ENCODE results near the gene TLNRD1.

DNA sequence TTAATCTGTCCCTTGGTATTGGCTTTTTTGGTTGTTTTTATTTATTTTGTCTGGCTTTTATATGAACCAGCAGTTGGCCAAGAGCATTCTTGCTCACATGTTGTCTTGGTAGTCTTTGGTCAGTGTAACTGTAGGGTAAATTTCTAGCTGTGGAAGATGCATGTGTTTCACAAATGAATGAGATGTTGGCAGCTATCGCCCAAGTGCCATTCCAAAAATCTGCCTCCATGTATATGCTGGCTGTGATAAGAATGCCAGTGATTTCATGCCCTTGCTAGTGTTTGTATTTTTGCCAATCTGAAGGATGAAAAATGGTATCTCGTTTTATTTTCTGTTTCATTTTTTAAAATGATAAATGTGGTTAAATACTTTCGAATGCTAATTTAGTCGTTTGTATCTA lies 50.1 kb downstream of the TLNRD1 start:
- TF ChIP-seq POLR2A (IDR thresholded peaks at IDR 0.05): no peak
- no peak for TF ChIP-seq EP300 (IDR thresholded peaks at IDR 0.05)

Measured in upper lobe of left lung (tissue), 4 donors.